ENCODE measurements around the gene PTPRG.
A peak's percentile ranks its signal among the peaks of the same experiment; 100 is the strongest.

The PTPRG gene

DNA sequence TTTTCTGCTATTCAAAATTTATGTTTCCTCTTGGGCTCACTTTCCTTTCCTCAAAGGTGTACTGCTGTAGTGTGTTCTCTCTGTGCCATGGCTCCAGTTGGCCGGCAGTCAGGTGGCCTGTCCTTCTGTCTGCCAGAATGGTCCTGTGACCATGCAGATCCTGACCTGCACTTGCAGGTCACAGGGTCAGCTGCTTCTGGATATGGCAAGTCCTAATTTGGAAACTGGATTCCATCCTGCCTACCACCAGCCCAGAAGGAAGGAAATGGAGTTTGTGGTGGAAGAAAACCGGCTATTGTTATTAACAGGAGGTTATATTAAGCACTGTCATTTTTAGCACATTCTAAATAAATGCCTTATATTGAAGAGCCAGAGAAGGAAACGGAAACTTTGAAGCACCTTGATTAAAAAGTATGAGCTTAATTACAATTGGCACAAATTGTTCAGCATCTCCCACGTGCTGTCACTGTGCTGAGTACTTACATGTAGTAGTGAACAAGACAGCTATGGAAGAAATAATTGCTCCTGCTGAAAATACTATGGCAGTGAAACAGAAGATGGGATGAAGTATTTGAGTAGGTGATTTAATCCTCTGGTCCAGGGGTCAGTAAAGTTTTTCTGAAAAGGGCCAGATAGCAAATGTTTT, 362.8 kb downstream of the PTPRG start:
- no peak overlapping the region for H3K4me3 ChIP-seq (replicated peaks; ENCODE audit: low read depth, low read length)
- TF ChIP-seq, protein P1, sequence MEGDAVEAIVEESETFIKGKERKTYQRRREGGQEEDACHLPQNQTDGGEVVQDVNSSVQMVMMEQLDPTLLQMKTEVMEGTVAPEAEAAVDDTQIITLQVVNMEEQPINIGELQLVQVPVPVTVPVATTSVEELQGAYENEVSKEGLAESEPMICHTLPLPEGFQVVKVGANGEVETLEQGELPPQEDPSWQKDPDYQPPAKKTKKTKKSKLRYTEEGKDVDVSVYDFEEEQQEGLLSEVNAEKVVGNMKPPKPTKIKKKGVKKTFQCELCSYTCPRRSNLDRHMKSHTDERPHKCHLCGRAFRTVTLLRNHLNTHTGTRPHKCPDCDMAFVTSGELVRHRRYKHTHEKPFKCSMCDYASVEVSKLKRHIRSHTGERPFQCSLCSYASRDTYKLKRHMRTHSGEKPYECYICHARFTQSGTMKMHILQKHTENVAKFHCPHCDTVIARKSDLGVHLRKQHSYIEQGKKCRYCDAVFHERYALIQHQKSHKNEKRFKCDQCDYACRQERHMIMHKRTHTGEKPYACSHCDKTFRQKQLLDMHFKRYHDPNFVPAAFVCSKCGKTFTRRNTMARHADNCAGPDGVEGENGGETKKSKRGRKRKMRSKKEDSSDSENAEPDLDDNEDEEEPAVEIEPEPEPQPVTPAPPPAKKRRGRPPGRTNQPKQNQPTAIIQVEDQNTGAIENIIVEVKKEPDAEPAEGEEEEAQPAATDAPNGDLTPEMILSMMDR (IDR thresholded peaks at IDR 0.05; ENCODE audit: low read depth, low read length, missing control alignments) = no peak
- DNase-seq (ENCODE audit: extremely low read depth, low read depth) = no peak

DNA sequence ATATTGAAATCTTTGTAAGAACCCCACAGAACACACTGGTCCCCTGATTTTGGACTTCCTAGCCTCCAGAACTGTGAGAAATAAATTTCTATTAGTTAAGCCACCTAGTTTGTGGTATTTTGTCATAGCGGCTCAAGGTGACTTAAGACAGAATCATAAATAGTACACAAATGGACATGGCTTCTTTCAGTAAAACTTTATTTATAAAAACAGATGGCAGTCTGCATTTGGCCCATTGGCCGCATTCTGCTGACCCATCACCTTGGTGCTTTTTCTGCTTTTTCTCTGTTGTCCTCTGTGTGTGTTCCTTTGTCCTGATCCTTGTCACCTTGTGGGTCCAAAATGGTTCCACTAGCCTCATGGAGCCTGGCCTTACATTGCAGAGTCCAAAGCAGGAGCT, 363.6 kb downstream of the PTPRG start:
- no peak for DNase-seq (ENCODE audit: extremely low read depth, low read depth)
- no peak overlapping the region for H3K4me3 ChIP-seq (replicated peaks; ENCODE audit: low read depth, low read length)
- TF ChIP-seq, protein P1 (IDR thresholded peaks at IDR 0.05; ENCODE audit: low read depth, low read length, missing control alignments) = no peak

DNA sequence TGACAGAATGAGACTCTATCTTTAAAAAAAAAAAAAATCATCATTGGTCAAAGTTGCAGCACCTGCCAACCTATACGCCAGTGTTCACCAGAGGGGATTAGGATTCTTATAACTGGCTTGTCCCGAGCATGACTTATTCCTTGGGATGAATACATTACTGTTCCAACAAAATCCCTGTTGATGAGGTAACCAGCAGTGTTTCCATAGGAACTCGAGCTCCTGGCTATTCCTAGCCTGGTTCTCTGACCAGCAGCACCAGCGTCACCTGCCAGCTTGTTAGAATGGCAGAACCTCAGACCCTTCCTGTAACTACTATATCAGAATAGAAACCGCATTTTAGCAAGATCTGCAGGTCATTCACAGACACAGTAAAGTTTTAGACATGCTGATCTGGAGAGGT, 364.4 kb downstream of the PTPRG start:
- no peak for DNase-seq (ENCODE audit: extremely low read depth, low read depth)
- no peak overlapping the region for H3K4me3 ChIP-seq (replicated peaks; ENCODE audit: low read depth, low read length)
- TF ChIP-seq, protein P1 (IDR thresholded peaks at IDR 0.05; ENCODE audit: low read depth, low read length, missing control alignments) = no peak

DNA sequence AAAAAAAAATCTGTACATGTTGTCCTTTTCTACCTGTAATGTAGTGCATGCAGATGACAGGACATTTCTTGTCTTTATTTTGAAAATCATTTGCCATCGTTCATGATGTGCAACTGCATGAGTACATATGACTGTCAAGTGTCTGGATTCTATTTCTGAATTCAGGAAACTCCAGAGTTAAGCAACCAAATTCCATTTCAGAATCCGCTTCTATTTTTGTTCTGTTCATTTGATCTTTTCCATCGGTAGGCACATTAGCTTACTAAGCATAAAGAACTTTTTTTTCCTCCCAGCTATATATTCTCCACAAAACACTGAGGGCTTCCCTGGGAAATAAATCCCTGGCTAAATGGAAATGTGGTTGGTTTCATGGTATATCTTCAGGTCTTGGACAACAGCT, 365.6 kb downstream of the PTPRG start:
- no peak for DNase-seq (ENCODE audit: extremely low read depth, low read depth)
- TF ChIP-seq, protein P1 (IDR thresholded peaks at IDR 0.05; ENCODE audit: low read depth, low read length, missing control alignments) = no peak

DNA sequence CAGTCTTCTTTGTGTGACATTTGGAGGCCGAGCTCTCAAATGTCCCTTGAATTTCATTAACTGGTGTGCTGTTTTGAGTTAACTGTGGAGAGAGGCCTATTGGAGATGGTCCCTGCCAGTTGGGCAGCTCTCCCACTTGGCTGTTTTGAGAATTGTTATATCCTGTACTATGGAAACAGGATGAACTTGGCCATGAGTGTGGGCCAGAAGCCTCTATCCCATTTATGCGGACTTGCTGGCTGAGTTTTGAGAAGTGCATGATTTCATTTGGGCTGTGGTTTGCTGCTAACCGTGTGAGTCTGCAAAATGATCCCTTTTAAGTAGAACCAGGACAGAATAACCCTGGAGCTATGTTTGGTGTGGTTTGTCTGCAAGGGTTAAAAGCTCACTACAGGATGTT, 366.0 kb downstream of the PTPRG start:
- TF ChIP-seq, protein P1 (IDR thresholded peaks at IDR 0.05; ENCODE audit: low read depth, low read length, missing control alignments) = no peak
- DNase-seq (ENCODE audit: extremely low read depth, low read depth) = peak; percentile 94
- H3K4me3 ChIP-seq (replicated peaks; ENCODE audit: low read depth, low read length) = no peak overlapping the region

More for the DNA sequence above, 365.6 kb downstream of the PTPRG start:
- no peak overlapping the region for H3K4me3 ChIP-seq (replicated peaks; ENCODE audit: low read depth, low read length)

DNA sequence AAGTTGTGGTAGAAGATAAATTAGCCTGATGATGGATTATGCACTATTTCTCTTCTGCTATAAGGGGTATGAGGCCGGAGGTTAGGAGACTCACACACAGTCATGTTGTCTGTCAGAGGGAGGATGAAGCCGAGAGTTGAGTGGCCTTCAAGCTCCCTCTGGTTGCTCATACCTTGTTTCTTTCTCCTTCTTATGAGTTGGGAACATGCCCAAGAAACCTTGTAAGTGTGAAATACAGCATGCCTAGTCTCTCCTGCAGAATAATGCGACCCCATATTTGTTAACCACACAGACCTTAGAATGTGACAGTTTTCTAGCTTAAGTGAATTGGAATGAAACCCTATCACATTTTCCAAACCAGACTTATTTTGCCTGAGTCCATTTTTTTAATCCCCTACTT, 366.7 kb downstream of the PTPRG start:
- TF ChIP-seq, protein P1 (IDR thresholded peaks at IDR 0.05; ENCODE audit: low read depth, low read length, missing control alignments) = no peak
- no peak overlapping the region for H3K4me3 ChIP-seq (replicated peaks; ENCODE audit: low read depth, low read length)
- DNase-seq (ENCODE audit: extremely low read depth, low read depth) = no peak
